HepG2 (cell line): ENCODE data around the gene SBNO2. TPM values are rescaled to one million over a fixed set of nuclear protein-coding genes. Genes with fewer than 3 reads are reported as not detected.

Source experiments
- ARNT ChIP-seq: fragments of 450-650 bp; IDR thresholded peaks from 2 replicates; pipeline ENCODE4 v1.6.1; 2017
- CCDC6 ChIP-seq: sonication (generic); formaldehyde crosslinking; IDR thresholded peaks from 2 replicates; pipeline ENCODE4 v1.8.1; 2022; ENCODE audit warnings: mild to moderate bottlenecking, missing genetic modification reagents, moderate library complexity
- DBP ChIP-seq: sonication (generic); formaldehyde crosslinking; IDR thresholded peaks from 2 replicates; pipeline ENCODE4 v1.4.0; 2020; ENCODE audit warnings: missing genetic modification reagents; ENCODE audit errors: not compliant biosample characterization
- GLI4 ChIP-seq: sonication (generic); formaldehyde crosslinking; IDR thresholded peaks from 2 replicates; pipeline ENCODE4 v1.5.1; 2020; ENCODE audit warnings: missing genetic modification reagents, mild to moderate bottlenecking, moderate library complexity, borderline replicate concordance
- HES4 ChIP-seq: sonication (generic); formaldehyde crosslinking; IDR thresholded peaks from 2 replicates; pipeline ENCODE4 v1.9.0; 2021; ENCODE audit warnings: mild to moderate bottlenecking, missing genetic modification reagents, borderline replicate concordance
- HHEX ChIP-seq: IDR thresholded peaks from 2 replicates; pipeline ENCODE4 v1.6.1; 2016; ENCODE audit warnings: control low read depth
- IRX3 ChIP-seq: sonication (generic); formaldehyde crosslinking; IDR thresholded peaks from 2 replicates; pipeline ENCODE4 v1.8.1; 2023; ENCODE audit warnings: mild to moderate bottlenecking, low read depth, missing genetic modification reagents, borderline replicate concordance
- JUNB ChIP-seq: sonication (generic); formaldehyde crosslinking; IDR thresholded peaks from 2 replicates; pipeline ENCODE4 v1.8.0; 2022; ENCODE audit warnings: missing genetic modification reagents, mild to moderate bottlenecking, borderline replicate concordance
- NONO ChIP-seq, 2 experiments: fragments of 450-650 bp in 1 of 2; sonication (generic) in 1 of 2; formaldehyde crosslinking in 1 of 2; IDR thresholded peaks in 1 of 2; conservative IDR thresholded peaks in 1 of 2; 2 replicates each; pipeline versions ENCODE4 v1.6.1 to v1.8.0; 2017 to 2022; ENCODE audit warnings: mild to moderate bottlenecking in 1 of 2, missing genetic modification reagents in 1 of 2, moderate library complexity in 1 of 2
- SMYD3 ChIP-seq: sonication (generic); formaldehyde crosslinking; IDR thresholded peaks from 2 replicates; pipeline ENCODE4 v1.8.1; 2023; ENCODE audit warnings: mild to moderate bottlenecking, missing genetic modification reagents
- SPEN ChIP-seq: sonication (generic); formaldehyde crosslinking; IDR thresholded peaks from 2 replicates; pipeline ENCODE4 v1.5.1; 2020; ENCODE audit warnings: low read depth, mild to moderate bottlenecking, missing genetic modification reagents
- TRIM24 ChIP-seq: sonication (generic); formaldehyde crosslinking; IDR thresholded peaks from 2 replicates; pipeline ENCODE4 v1.8.0; 2022; ENCODE audit warnings: mild to moderate bottlenecking, missing genetic modification reagents
- ZBTB3 ChIP-seq: sonication (generic); formaldehyde crosslinking; IDR thresholded peaks from 2 replicates; pipeline ENCODE4 v1.4.0; 2020; ENCODE audit warnings: low read depth, mild to moderate bottlenecking, moderate library complexity, missing genetic modification reagents, borderline replicate concordance
- ZGPAT ChIP-seq: IDR thresholded peaks from 2 replicates; pipeline ENCODE4 v1.6.1; 2016; ENCODE audit warnings: mild to moderate bottlenecking
- ZIK1 ChIP-seq: sonication (generic); formaldehyde crosslinking; IDR thresholded peaks from 2 replicates; pipeline ENCODE4 v1.5.0; 2020; ENCODE audit warnings: mild to moderate bottlenecking, low read depth, missing genetic modification reagents, borderline replicate concordance
- ZNF33B ChIP-seq: sonication (generic); formaldehyde crosslinking; IDR thresholded peaks from 2 replicates; pipeline ENCODE4 v1.5.1; 2020; ENCODE audit warnings: mild to moderate bottlenecking, missing genetic modification reagents
- ZNF513 ChIP-seq: sonication (generic); formaldehyde crosslinking; conservative IDR thresholded peaks from 2 replicates; pipeline ENCODE4 v1.5.0; 2020; ENCODE audit warnings: missing genetic modification reagents
- ZNF589 ChIP-seq: sonication (generic); formaldehyde crosslinking; conservative IDR thresholded peaks from 2 replicates; pipeline ENCODE4 v1.8.0; 2022; ENCODE audit warnings: mild to moderate bottlenecking, moderate library complexity, missing genetic modification reagents
- ZNF724P ChIP-seq: sonication (generic); formaldehyde crosslinking; IDR thresholded peaks from 2 replicates; pipeline ENCODE4 v1.8.0; 2022; ENCODE audit warnings: missing genetic modification reagents, borderline replicate concordance
- ZNF746 ChIP-seq: sonication (generic); formaldehyde crosslinking; IDR thresholded peaks from 2 replicates; pipeline ENCODE4 v1.8.0; 2022; ENCODE audit warnings: mild to moderate bottlenecking, missing genetic modification reagents
- polyA plus RNA-seq, 8 experiments: library from polyadenylated mRNA; depleted of rRNA in 3 of 8; stranded (reverse) in 7 of 8; unstranded in 1 of 8; fragments of >200 nt; fragmentation: Illumina TruSeq in 4 of 8; extraction: Trizol in 4 of 8; gene quantifications; 2 replicates each; pipeline versions ENCODE4 v1.2.1 to v1.2.3, GENCODE V29; 2011 to 2016; ENCODE audit warnings: low read depth in 4 of 8, missing spikeins in 1 of 8, mixed read lengths in 1 of 8; ENCODE audit not compliant: insufficient read depth in 1 of 8
- total RNA-seq, 5 experiments: library from RNA; depleted of rRNA; stranded (reverse); fragments of >200 nt; fragmentation: Illumina TruSeq; extraction: Trizol; gene quantifications; 2 replicates each; pipeline ENCODE4 v1.2.3, GENCODE V29; 2016; ENCODE audit warnings: low read depth in 1 of 5

The SBNO2 gene
- total and polyA plus RNA-seq, 2 of the 13 experiments (the other 11 are each of a cell fraction or from before 2014, with no cell fraction given), result 8.6 to 10.4 TPM

- TF ChIP-seq JUNB (CRISPR knock-in tag) (0 out of 2 replicates have a peak, but pooled peaks have one; percentile 49), GLI4 (CRISPR knock-in tag) (peak; percentile 3; the same call in 1 of the 2 replicates), IRX3 (CRISPR knock-in tag) (peak; percentile 72; the same call in 1 of the 2 replicates), ARNT (no peak), ZNF513 (CRISPR knock-in tag) (no peak), CCDC6 (0 out of 2 replicates have a peak, but pooled peaks have one; percentile 61), HES4 (0 out of 2 replicates have a peak, but pooled peaks have one; percentile 33), ZNF724P (CRISPR knock-in tag) (peak; percentile 65; the same call in 1 of the 2 replicates), TRIM24 (peak; percentile 72; the same call in 1 of the 2 replicates), NONO (IDR thresholded peaks at IDR 0.05) (no peak), NONO (CRISPR knock-in tag; conservative IDR thresholded peaks at IDR 0.05) (peak; percentile 82), ZNF746 (peak; percentile 96), ZNF589 (CRISPR knock-in tag) (peak; percentile 88; the same call in 1 of the 2 replicates), ZNF33B (CRISPR knock-in tag) (no peak), ZIK1 (CRISPR knock-in tag) (0 out of 2 replicates have a peak, but pooled peaks have one; percentile 34), HHEX (no peak), ZBTB3 (CRISPR knock-in tag) (peak; percentile 43; the same call in 1 of the 2 replicates), SMYD3 (CRISPR knock-in tag) (peak; percentile 89), SPEN (CRISPR knock-in tag) (peak; percentile 79), DBP (no peak), ZGPAT (CRISPR knock-in tag) (0 out of 2 replicates have a peak, but pooled peaks have one; percentile 22)
Measured at GRCh38 chr19:1098177-1099051, 75.7 kb downstream of the SBNO2 start (continued).
